ENCODE results near the gene FAM9C.

The FAM9C gene

GRCh38 chrX:12991575-12991974, 52.8 kb downstream of the FAM9C start:
- no peak for TF ChIP-seq CTCF (conservative IDR thresholded peaks at IDR 0.05; ENCODE audit: low read depth)
- H3K27ac ChIP-seq: no peak overlapping the region
- no peak for DNase-seq (ENCODE audit: low spot score)
- POLR2A ChIA-PET (ENCODE audit: low non-redundant PET): no interaction called here
- CTCF ChIA-PET: no interaction called here

GRCh38 chrX:12989461-12989860, 55.0 kb downstream of the FAM9C start:
- H3K27ac ChIP-seq: no peak overlapping the region
- CTCF ChIA-PET: no interaction called here
- no peak for DNase-seq (ENCODE audit: low spot score)
- no peak for TF ChIP-seq CTCF (conservative IDR thresholded peaks at IDR 0.05; ENCODE audit: low read depth)
- POLR2A ChIA-PET (ENCODE audit: low non-redundant PET): no interaction called here

GRCh38 chrX:12988797-12989196, 55.6 kb downstream of the FAM9C start:
- peak; percentile 60 for DNase-seq (ENCODE audit: low spot score)
- CTCF ChIA-PET: no interaction called here
- H3K27ac ChIP-seq: peak overlapping the region; percentile 84
- POLR2A ChIA-PET (ENCODE audit: low non-redundant PET): no interaction called here
- TF ChIP-seq CTCF (conservative IDR thresholded peaks at IDR 0.05; ENCODE audit: low read depth): no peak

- ChIA-PET CTCF (no interaction called here), POLR2A (ENCODE audit: low non-redundant PET) (no interaction called here)
- TF ChIP-seq CTCF (conservative IDR thresholded peaks at IDR 0.05; ENCODE audit: low read depth): no peak
- no peak for DNase-seq (ENCODE audit: low spot score)
- peak overlapping the region; percentile 84 for H3K27ac ChIP-seq
Measured at GRCh38 chrX:12987900-12988594, 56.4 kb downstream of the FAM9C start.

- ChIA-PET POLR2A (ENCODE audit: low non-redundant PET) (no interaction called here), CTCF (no interaction called here)
- no peak for DNase-seq (ENCODE audit: low spot score)
- no peak overlapping the region for H3K27ac ChIP-seq
- TF ChIP-seq CTCF (conservative IDR thresholded peaks at IDR 0.05; ENCODE audit: low read depth): no peak
Measured at GRCh38 chrX:12987340-12987739, 57.1 kb downstream of the FAM9C start.

GRCh38 chrX:12986886-12987285, 57.5 kb downstream of the FAM9C start:
- CTCF ChIA-PET: no interaction called here
- POLR2A ChIA-PET (ENCODE audit: low non-redundant PET): no interaction called here

More at GRCh38 chrX:12986886-12987285, 57.5 kb downstream of the FAM9C start:
- TF ChIP-seq CTCF (conservative IDR thresholded peaks at IDR 0.05; ENCODE audit: low read depth): no peak
- no peak overlapping the region for H3K27ac ChIP-seq
- DNase-seq (ENCODE audit: low spot score): no peak
